HG02981 (cell line): ENCODE measurements around the gene LIPA.
A peak's percentile ranks its signal among the peaks of the same experiment; 100 is the strongest.
"Not testable (repeated sequence)": the region's sequence is repeated elsewhere in the genome, so short reads cannot be mapped to it uniquely, and the experiment has no call there.

Source experiments
- ATAC-seq: cut with Tn5 transposase; IDR thresholded peaks from one replicate; pipeline ENCODE4 v1.9.1; 2021; ENCODE audit warnings: mild to moderate bottlenecking, moderate library complexity; ENCODE audit not compliant: unreplicated experiment

The LIPA gene

DNA sequence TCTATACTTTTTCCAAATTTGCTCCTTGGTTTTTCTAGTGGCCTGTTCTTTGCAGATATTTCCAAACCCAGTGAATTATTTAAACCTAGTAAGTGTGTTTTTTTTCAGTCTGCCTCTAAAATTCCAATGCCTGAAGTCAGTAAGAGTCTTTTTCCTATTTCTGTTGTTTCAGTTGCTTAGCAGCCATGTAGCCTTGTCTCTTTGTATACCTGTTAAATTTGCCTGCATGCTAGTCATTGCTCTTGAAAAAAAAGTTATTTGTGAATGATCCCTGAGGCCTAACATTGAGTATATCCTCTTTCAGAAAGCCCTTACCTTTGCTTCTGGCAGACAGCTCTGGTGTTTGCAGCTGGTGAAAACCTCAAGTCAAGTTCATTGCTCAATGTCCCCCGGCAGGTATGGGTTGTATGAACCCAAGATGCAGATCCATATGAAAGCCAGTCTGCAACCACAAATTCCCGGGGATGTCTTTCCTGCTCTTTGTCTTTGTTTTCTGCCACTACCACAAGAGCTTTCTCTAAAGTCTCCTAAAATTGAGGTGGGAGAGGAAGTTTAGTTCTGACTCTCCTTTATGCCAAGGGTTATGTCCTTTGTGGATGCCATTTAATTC, 80.2 kb downstream of the LIPA start:
- no peak for ATAC-seq

DNA sequence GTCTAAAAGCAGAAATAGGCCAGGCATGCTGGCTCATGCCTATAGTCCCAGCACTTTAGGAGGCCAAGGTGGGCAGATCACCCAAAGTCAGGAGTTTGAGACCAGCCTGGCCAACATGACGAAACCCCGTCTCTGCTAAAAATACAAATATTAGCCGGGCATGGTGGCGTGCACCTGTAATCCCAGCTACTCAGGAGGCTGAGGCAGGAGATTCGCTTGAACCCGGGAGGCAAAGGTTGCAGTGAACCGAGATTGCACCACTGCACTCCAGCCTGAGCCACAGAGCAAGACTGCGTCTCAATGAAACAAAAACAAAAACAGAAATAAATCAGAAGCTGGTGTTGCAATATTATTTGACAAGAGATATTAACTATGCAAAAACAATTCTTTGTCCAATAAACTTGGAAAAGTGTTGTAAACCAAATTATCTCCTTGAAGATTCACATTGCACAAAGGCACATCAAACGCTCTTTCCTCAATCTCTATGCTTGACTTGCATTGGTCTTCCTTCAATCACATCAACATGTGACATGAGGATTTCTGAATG, 83.1 kb downstream of the LIPA start:
- ATAC-seq = not testable (repeated sequence)

DNA sequence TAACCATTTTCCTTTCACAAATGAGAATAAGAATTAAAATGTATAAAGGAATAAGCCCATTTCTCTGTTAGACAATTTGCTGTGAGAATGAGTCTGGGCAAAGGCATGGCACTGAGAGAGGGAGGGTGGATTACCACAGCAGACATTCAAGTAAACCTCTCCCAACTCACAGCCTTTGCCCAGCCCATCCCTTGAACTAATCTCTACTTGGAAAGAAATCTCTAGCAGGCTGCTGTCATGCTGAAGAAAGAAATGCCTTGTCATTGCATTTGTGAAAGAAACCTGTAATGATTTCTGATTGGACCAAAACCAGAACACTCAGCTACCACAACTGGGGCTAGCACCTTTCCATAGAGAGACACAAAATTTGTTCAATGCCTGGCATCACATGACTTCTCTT, 83.7 kb downstream of the LIPA start:
- no peak for ATAC-seq

DNA sequence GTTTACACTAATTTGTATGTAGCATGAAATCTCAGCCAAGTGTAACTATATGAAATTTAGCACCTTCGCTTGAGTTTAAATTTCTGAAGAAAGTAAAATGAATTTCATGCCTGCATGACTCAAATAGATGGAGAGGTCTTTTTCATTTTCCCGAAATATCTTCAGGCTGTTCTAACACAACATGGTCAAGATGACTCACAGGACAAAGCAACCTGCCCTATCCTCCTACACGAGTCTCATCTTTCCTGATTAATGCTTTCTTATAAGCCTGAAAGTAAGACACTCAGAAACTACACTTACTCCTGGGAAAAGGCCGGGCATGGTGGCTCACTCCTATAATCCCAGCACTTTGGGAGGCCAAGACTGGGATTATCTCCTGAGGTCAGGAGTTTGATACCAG, 85.7 kb downstream of the LIPA start:
- ATAC-seq = no peak

DNA sequence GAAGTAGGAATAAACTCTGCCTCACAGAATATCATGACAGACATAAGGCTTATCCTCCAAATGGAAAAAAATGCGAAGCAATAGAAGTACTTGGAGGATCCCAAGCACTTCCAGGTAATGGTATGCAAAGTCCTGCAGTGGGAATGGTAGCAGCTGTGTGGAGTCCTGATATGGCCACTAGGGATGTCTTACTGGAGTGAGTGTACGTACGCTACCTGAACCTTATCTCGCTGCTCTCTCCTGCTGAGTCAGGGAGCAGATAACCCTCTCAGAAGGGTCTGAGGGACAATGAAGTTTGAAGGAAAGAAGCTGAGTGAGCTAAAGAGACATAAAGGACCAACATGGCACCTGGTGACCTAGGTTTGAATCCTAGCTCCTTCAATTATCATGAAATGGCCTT, 86.7 kb downstream of the LIPA start:
- ATAC-seq = no peak

DNA sequence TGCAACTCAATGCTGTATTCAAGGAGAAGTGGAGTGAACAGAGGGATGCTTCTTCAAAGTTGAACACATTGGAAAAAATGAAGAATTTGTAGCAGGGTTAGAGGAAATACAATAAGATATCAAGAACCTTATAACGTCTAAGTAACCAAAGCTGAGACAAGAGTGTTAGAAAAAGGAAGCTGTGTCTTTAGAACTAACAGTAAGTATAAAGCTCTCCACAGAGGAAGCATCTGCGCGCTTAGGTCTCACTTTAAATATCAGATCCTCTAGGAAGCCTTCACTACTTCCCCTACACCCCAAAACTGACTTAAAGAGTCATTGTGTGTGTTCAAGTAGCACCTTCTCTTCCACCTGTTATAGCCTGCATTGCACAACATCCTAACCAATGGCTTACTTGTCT, 87.5 kb downstream of the LIPA start:
- peak; percentile 21 for ATAC-seq
